HepG2 (cell line): ENCODE measurements around the gene RSF1. TPM values are rescaled to one million over a fixed set of nuclear protein-coding genes. Genes with fewer than 3 reads are reported as not detected.
A peak's percentile ranks its signal among the peaks of the same experiment; 100 is the strongest.

Source experiments
- GZF1 ChIP-seq: sonication (generic); formaldehyde crosslinking; IDR thresholded peaks from 2 replicates; pipeline ENCODE4 v1.5.1; 2020; ENCODE audit warnings: mild to moderate bottlenecking, missing genetic modification reagents
- ISL2 ChIP-seq: sonication (generic); formaldehyde crosslinking; IDR thresholded peaks from 2 replicates; pipeline ENCODE4 v1.5.0; 2020; ENCODE audit warnings: missing genetic modification reagents
- PPARG ChIP-seq: conservative IDR thresholded peaks from 2 replicates; pipeline ENCODE4 v1.6.1; 2016; ENCODE audit warnings: missing biosample characterization, missing genetic modification reagents
- SMYD3 ChIP-seq: sonication (generic); formaldehyde crosslinking; IDR thresholded peaks from 2 replicates; pipeline ENCODE4 v1.8.1; 2023; ENCODE audit warnings: mild to moderate bottlenecking, missing genetic modification reagents
- SOX13 ChIP-seq, 3 experiments: fragments of 450-650 bp in 1 of 3; sonication (generic) in 1 of 3; formaldehyde crosslinking in 1 of 3; IDR thresholded peaks in 2 of 3; conservative IDR thresholded peaks in 1 of 3; 2 replicates each; pipeline versions ENCODE4 v1.5.0 to v1.6.1; 2016 to 2020; ENCODE audit warnings: antibody characterized with exemption in 1 of 3, mild to moderate bottlenecking in 1 of 3, missing compliant biosample characterization in 1 of 3, missing genetic modification reagents in 1 of 3, moderate library complexity in 1 of 3
- TAF1 ChIP-seq: sonication (generic); formaldehyde crosslinking; IDR thresholded peaks from 2 replicates; pipeline ENCODE4 v1.4.0; 2020; ENCODE audit warnings: missing genetic modification reagents
- TBP ChIP-seq: sonication (generic); formaldehyde crosslinking; IDR thresholded peaks from 2 replicates; pipeline ENCODE4 v1.5.0; 2020; ENCODE audit warnings: missing genetic modification reagents
- TOPORS ChIP-seq: sonication (generic); formaldehyde crosslinking; IDR thresholded peaks from 2 replicates; pipeline ENCODE4 v1.8.0; 2023; ENCODE audit warnings: mild to moderate bottlenecking, missing genetic modification reagents
- ZFAT ChIP-seq: sonication (generic); formaldehyde crosslinking; conservative IDR thresholded peaks from 2 replicates; pipeline ENCODE4 v1.8.1; 2023; ENCODE audit warnings: missing genetic modification reagents, inconsistent platforms
- ZNF10 ChIP-seq: sonication (generic); formaldehyde crosslinking; IDR thresholded peaks from 2 replicates; pipeline ENCODE4 v1.4.0; 2020; ENCODE audit warnings: mild to moderate bottlenecking, low read depth, missing genetic modification reagents, borderline replicate concordance
- ZNF230 ChIP-seq: sonication (generic); formaldehyde crosslinking; IDR thresholded peaks from 2 replicates; pipeline ENCODE4 v1.4.0; 2020; ENCODE audit warnings: mild to moderate bottlenecking, missing genetic modification reagents
- ZNF24 ChIP-seq: fragments of 450-650 bp; IDR thresholded peaks from 2 replicates; pipeline ENCODE4 v1.6.1; 2017; ENCODE audit warnings: antibody characterized with exemption, mild to moderate bottlenecking
- polyA plus RNA-seq, 8 experiments: library from polyadenylated mRNA; depleted of rRNA in 3 of 8; stranded (reverse) in 7 of 8; unstranded in 1 of 8; fragments of >200 nt; fragmentation: Illumina TruSeq in 4 of 8; extraction: Trizol in 4 of 8; gene quantifications; 2 replicates each; pipeline versions ENCODE4 v1.2.1 to v1.2.3, GENCODE V29; 2011 to 2016; ENCODE audit warnings: low read depth in 4 of 8, missing spikeins in 1 of 8, mixed read lengths in 1 of 8; ENCODE audit not compliant: insufficient read depth in 1 of 8
- total RNA-seq, 5 experiments: library from RNA; depleted of rRNA; stranded (reverse); fragments of >200 nt; fragmentation: Illumina TruSeq; extraction: Trizol; gene quantifications; 2 replicates each; pipeline ENCODE4 v1.2.3, GENCODE V29; 2016; ENCODE audit warnings: low read depth in 1 of 5
- TF ChIP-seq, protein P1 (sequence below): sonication (generic); formaldehyde crosslinking; conservative IDR thresholded peaks from 2 replicates; pipeline ENCODE4 v1.4.0; 2020; ENCODE audit warnings: mild to moderate bottlenecking, missing genetic modification reagents, moderate library complexity
- TF ChIP-seq, protein P2 (sequence below): sonication (generic); formaldehyde crosslinking; IDR thresholded peaks from 2 replicates; pipeline ENCODE4 v1.4.0; 2020; ENCODE audit warnings: missing genetic modification reagents, mild to moderate bottlenecking, borderline replicate concordance
- TF ChIP-seq, protein P3 (sequence below): sonication (generic); formaldehyde crosslinking; conservative IDR thresholded peaks from 2 replicates; pipeline ENCODE4 v1.8.0; 2022; ENCODE audit warnings: low read depth, missing genetic modification reagents
- TF ChIP-seq, protein P4 (sequence below): sonication (generic); formaldehyde crosslinking; conservative IDR thresholded peaks from 2 replicates; pipeline ENCODE4 v1.4.0; 2020; ENCODE audit warnings: missing genetic modification reagents
- TF ChIP-seq, protein P5 (sequence below): sonication (generic); formaldehyde crosslinking; IDR thresholded peaks from 2 replicates; pipeline ENCODE4 v1.9.0; 2022; ENCODE audit warnings: missing genetic modification reagents, mild to moderate bottlenecking, borderline replicate concordance
- TF ChIP-seq, protein P6 (sequence below): IDR thresholded peaks from 2 replicates; pipeline ENCODE4 v1.6.1; 2016; ENCODE audit warnings: low read depth, control low read depth

Gene RSF1
- total and polyA plus RNA-seq, 2 of the 13 experiments (the other 11 are each of a cell fraction or from before 2014, with no cell fraction given): 15.5 to 33.1 TPM

DNA sequence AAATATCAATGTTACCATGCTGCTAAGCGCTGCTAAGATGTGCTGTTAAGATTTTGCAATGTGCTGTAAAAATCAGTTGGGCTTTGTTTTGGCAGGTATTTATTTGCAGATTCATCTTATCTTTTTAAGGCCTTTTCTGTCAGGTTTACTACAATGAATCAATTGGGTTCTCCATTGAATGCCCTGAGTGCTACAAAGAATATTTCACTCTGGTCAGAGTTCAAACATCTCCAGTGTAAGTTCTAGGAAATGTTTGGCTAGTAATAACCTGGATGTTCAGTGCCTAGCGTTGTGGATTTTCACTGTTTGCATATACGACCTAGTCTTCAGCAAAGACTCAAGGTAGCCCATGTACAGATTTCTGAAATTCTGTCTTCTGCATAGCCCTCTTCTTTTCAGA, 36.0 kb downstream of the RSF1 start (continued):
- TF ChIP-seq, protein P1, sequence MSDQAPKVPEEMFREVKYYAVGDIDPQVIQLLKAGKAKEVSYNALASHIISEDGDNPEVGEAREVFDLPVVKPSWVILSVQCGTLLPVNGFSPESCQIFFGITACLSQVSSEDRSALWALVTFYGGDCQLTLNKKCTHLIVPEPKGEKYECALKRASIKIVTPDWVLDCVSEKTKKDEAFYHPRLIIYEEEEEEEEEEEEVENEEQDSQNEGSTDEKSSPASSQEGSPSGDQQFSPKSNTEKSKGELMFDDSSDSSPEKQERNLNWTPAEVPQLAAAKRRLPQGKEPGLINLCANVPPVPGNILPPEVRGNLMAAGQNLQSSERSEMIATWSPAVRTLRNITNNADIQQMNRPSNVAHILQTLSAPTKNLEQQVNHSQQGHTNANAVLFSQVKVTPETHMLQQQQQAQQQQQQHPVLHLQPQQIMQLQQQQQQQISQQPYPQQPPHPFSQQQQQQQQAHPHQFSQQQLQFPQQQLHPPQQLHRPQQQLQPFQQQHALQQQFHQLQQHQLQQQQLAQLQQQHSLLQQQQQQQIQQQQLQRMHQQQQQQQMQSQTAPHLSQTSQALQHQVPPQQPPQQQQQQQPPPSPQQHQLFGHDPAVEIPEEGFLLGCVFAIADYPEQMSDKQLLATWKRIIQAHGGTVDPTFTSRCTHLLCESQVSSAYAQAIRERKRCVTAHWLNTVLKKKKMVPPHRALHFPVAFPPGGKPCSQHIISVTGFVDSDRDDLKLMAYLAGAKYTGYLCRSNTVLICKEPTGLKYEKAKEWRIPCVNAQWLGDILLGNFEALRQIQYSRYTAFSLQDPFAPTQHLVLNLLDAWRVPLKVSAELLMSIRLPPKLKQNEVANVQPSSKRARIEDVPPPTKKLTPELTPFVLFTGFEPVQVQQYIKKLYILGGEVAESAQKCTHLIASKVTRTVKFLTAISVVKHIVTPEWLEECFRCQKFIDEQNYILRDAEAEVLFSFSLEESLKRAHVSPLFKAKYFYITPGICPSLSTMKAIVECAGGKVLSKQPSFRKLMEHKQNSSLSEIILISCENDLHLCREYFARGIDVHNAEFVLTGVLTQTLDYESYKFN (CRISPR knock-in tag): 0 out of 2 replicates have a peak, but pooled peaks have one; percentile 20
- TF ChIP-seq TBP (CRISPR knock-in tag) (no peak), ZNF10 (CRISPR knock-in tag) (no peak), PPARG (CRISPR knock-in tag) (peak; percentile 61), ISL2 (CRISPR knock-in tag) (peak; percentile 34; the same call in 1 of the 2 replicates), ZNF230 (CRISPR knock-in tag) (no peak), ZFAT (CRISPR knock-in tag) (no peak), SOX13 (IDR thresholded peaks at IDR 0.05) (no peak), SOX13 (CRISPR knock-in tag; conservative IDR thresholded peaks at IDR 0.05 in 1 of 2, IDR thresholded peaks at IDR 0.05 in 1 of 2) (peak in 1 of 2 experiments; percentile 64; a peak in 2 of 4 replicates), GZF1 (no peak), ZNF24 (no peak), TOPORS (CRISPR knock-in tag) (no peak), SMYD3 (CRISPR knock-in tag) (no peak), TAF1 (CRISPR knock-in tag) (no peak)
- TF ChIP-seq, protein P2, sequence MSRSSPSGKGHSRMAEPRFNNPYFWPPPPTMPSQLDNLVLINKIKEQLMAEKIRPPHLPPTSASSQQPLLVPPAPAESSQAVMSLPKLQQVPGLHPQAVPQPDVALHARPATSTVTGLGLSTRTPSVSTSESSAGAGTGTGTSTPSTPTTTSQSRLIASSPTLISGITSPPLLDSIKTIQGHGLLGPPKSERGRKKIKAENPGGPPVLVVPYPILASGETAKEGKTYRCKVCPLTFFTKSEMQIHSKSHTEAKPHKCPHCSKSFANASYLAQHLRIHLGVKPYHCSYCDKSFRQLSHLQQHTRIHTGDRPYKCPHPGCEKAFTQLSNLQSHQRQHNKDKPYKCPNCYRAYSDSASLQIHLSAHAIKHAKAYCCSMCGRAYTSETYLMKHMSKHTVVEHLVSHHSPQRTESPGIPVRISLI (CRISPR knock-in tag): no peak
- TF ChIP-seq, protein P3, sequence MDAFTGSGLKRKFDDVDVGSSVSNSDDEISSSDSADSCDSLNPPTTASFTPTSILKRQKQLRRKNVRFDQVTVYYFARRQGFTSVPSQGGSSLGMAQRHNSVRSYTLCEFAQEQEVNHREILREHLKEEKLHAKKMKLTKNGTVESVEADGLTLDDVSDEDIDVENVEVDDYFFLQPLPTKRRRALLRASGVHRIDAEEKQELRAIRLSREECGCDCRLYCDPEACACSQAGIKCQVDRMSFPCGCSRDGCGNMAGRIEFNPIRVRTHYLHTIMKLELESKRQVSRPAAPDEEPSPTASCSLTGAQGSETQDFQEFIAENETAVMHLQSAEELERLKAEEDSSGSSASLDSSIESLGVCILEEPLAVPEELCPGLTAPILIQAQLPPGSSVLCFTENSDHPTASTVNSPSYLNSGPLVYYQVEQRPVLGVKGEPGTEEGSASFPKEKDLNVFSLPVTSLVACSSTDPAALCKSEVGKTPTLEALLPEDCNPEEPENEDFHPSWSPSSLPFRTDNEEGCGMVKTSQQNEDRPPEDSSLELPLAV (CRISPR knock-in tag): no peak
- TF ChIP-seq, protein P4, sequence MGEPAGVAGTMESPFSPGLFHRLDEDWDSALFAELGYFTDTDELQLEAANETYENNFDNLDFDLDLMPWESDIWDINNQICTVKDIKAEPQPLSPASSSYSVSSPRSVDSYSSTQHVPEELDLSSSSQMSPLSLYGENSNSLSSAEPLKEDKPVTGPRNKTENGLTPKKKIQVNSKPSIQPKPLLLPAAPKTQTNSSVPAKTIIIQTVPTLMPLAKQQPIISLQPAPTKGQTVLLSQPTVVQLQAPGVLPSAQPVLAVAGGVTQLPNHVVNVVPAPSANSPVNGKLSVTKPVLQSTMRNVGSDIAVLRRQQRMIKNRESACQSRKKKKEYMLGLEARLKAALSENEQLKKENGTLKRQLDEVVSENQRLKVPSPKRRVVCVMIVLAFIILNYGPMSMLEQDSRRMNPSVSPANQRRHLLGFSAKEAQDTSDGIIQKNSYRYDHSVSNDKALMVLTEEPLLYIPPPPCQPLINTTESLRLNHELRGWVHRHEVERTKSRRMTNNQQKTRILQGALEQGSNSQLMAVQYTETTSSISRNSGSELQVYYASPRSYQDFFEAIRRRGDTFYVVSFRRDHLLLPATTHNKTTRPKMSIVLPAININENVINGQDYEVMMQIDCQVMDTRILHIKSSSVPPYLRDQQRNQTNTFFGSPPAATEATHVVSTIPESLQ: no peak
- TF ChIP-seq, protein P5, sequence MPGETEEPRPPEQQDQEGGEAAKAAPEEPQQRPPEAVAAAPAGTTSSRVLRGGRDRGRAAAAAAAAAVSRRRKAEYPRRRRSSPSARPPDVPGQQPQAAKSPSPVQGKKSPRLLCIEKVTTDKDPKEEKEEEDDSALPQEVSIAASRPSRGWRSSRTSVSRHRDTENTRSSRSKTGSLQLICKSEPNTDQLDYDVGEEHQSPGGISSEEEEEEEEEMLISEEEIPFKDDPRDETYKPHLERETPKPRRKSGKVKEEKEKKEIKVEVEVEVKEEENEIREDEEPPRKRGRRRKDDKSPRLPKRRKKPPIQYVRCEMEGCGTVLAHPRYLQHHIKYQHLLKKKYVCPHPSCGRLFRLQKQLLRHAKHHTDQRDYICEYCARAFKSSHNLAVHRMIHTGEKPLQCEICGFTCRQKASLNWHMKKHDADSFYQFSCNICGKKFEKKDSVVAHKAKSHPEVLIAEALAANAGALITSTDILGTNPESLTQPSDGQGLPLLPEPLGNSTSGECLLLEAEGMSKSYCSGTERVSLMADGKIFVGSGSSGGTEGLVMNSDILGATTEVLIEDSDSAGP (CRISPR knock-in tag): no peak
- TF ChIP-seq, protein P6, sequence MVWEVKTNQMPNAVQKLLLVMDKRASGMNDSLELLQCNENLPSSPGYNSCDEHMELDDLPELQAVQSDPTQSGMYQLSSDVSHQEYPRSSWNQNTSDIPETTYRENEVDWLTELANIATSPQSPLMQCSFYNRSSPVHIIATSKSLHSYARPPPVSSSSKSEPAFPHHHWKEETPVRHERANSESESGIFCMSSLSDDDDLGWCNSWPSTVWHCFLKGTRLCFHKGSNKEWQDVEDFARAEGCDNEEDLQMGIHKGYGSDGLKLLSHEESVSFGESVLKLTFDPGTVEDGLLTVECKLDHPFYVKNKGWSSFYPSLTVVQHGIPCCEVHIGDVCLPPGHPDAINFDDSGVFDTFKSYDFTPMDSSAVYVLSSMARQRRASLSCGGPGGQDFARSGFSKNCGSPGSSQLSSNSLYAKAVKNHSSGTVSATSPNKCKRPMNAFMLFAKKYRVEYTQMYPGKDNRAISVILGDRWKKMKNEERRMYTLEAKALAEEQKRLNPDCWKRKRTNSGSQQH (CRISPR knock-in tag): no peak
